MM.1S (cell line): ENCODE results near the gene PRRT3.

ENCODE experiments used
- CTCF ChIP-seq: fragments of 300-600 bp; sonication (generic); IDR thresholded peaks from 2 replicates; pipeline ENCODE4 v1.5.1; 2016; ENCODE audit warnings: antibody characterized with exemption, low read length, mixed read lengths
- EZH2 ChIP-seq: fragments of 300-600 bp; sonication (generic); optimal IDR thresholded peaks from 2 replicates; pipeline ENCODE3; 2017; ENCODE audit warnings: low read depth, mild to moderate bottlenecking, antibody characterized with exemption, low read length, mixed read lengths
- EZH2phosphoT487 ChIP-seq: fragments of 300-600 bp; sonication (generic); IDR thresholded peaks from 2 replicates; pipeline ENCODE4 v1.6.1; 2018; ENCODE audit warnings: antibody characterized with exemption, low read length

- TF ChIP-seq CTCF (no peak), EZH2 (no peak), EZH2phosphoT487 (no peak)
Observed at GRCh38 chr3:9948586-9948985, 3.6 kb downstream of the PRRT3 start.
